Aorta (tissue), 5 donors: ENCODE data around the gene FAM50B. TPM values are rescaled to one million over a fixed set of nuclear protein-coding genes. Genes with fewer than 3 reads are reported as not detected.

ENCODE experiments used
- ATAC-seq: fragments of 200-7000 bp; cut with Tn5 transposase; one replicate; pipeline ENCODE4 v1.9.1; 2022; ENCODE audit warnings: moderate library complexity; ENCODE audit not compliant: low FRiP score
- DNase-seq, 2 donors: peaks; one replicate each; pipeline ENCODE4 v3.0.0-alpha.2; 2020
- H3K27ac ChIP-seq, 2 donors: one replicate each; pipeline ENCODE4 v1.5.1; 2013; ENCODE audit warnings: low read length in 2 of 2, mild to moderate bottlenecking in 2 of 2, moderate library complexity in 2 of 2, control low read depth in 1 of 2, inconsistent platforms in 1 of 2, low read depth in 1 of 2
- H3K27me3 ChIP-seq, 2 donors: one replicate each; pipeline ENCODE4 v1.6.1; 2013; ENCODE audit warnings: control low read depth in 1 of 2, low read length in 1 of 2, mild to moderate bottlenecking in 1 of 2, moderate library complexity in 1 of 2; ENCODE audit not compliant: insufficient read depth in 2 of 2, control insufficient read depth in 1 of 2
- H3K36me3 ChIP-seq, 2 donors: one replicate each; pipeline ENCODE4 v1.6.1; 2013; ENCODE audit warnings: control low read depth in 1 of 2, low read length in 1 of 2, mild to moderate bottlenecking in 1 of 2; ENCODE audit not compliant: insufficient read depth in 2 of 2, control insufficient read depth in 1 of 2
- H3K4me1 ChIP-seq, 2 donors: one replicate each; pipeline ENCODE4 v1.6.1; 2013; ENCODE audit warnings: low read length in 2 of 2, control low read depth in 1 of 2, mild to moderate bottlenecking in 1 of 2, moderate library complexity in 1 of 2; ENCODE audit not compliant: insufficient read depth in 2 of 2, control insufficient read depth in 1 of 2
- H3K4me3 ChIP-seq, 2 donors: one replicate each; pipeline ENCODE4 v1.5.1; 2013; ENCODE audit warnings: low read length in 2 of 2, control low read depth in 1 of 2, mild to moderate bottlenecking in 1 of 2
- H3K9me3 ChIP-seq: one replicate; pipeline ENCODE4 v1.6.1; 2013; ENCODE audit warnings: mild to moderate bottlenecking, low read length; ENCODE audit not compliant: control insufficient read depth
- WGBS, 2 donors: extraction: QIAGEN DNeasy Blood & Tissue Kit; methylation state at CpG; one replicate each; pipeline ENCODE4 v1.1.7; 2013; 5-methylcytosine and 5-hydroxymethylcytosine counted together
- intact Hi-C, 2 donors: fragments of 100-400 bp; cut with DNase I; formaldehyde crosslinking; loops; one replicate each; pipeline versions ENCODE4 v1.14.2 to v1.15.0; 2022
- polyA plus RNA-seq, 2 donors: library from polyadenylated mRNA; stranded (reverse); fragments of 200-250 nt; gene quantifications; one replicate each; pipeline ENCODE4 v1.2.3, GENCODE V29; 2013
- total RNA-seq, 2 donors: library from RNA; stranded (reverse); fragmentation: NEBNext Ultra II Directional; extraction: Animal tissue kit (Norgen Biotek cat#: 25700); gene quantifications; one replicate each; pipeline ENCODE4 v1.2.1, GENCODE V29; 2021
- donor health status: healthy with polysubstance abuse.
- donor health status: Bipolar disorder and iron deficiency.
- donor health status: DM: no; HTN: no; CAD: no.
- donor health status: DM: no; HTN: no; CAD: no.
- donor health status: DM: yes; HTN: yes; CAD: no.

FAM50B gene
- total and polyA plus RNA-seq, 4 donors = 7.8 to 13.6 (median 10.4) TPM

- WGBS, 2 donors = 55 to 65% methylated on average over 73 of the region's 73 CpGs
- intact Hi-C loops = loop anchor here (2.0 to 5.0 kb wide), 5 partner anchors 62 to 142 kb away; no protein-coding TSS in a partner anchor
- DNase-seq = peak; percentile 54 to 82
- Histone ChIP-seq H3K4me1 (peaks cover 0 to 4% of the 10 kb centered on the region in 2 donors), H3K36me3 (no peaks in the 10 kb centered on the region), H3K9me3 (no peaks in the 10 kb centered on the region), H3K27ac (peak overlapping the region in 1 of 2 donors; percentile 29), H3K4me3 (peak overlapping the region in 1 of 2 donors; percentile 9), H3K27me3 (no peaks in the 10 kb centered on the region)
- peak; percentile 27 for ATAC-seq
Measured at GRCh38 chr6:3849681-3850450, 693 bp downstream of the FAM50B start.

GRCh38 chr6:3850451-3851203 is 1.5 kb downstream of the FAM50B start:
- intact Hi-C loops = loop anchor here in 1 of 2 donors (5.0 kb wide), 1 partner anchor 82 kb away; no protein-coding TSS in a partner anchor
- Histone ChIP-seq H3K36me3 (no peaks in the 10 kb centered on the region), H3K27me3 (no peaks in the 10 kb centered on the region), H3K4me3 (no peak overlapping the region), H3K27ac (no peak overlapping the region), H3K4me1 (peaks cover 0 to 4% of the 10 kb centered on the region in 2 donors), H3K9me3 (no peaks in the 10 kb centered on the region)
- DNase-seq = no peak
- 96 to 97% methylated on average over 33 of the region's 33 CpGs for WGBS, 2 donors
- no peak for ATAC-seq

- H3K27ac ChIP-seq = no peak overlapping the region
- H3K9me3 ChIP-seq = no peaks in the 10 kb centered on the region
- H3K36me3 ChIP-seq = no peaks in the 10 kb centered on the region
- no peak overlapping the region for H3K4me3 ChIP-seq
- DNase-seq (no peak), ATAC-seq (no peak)
- 50 to 83% methylated on average over 2 of the region's 2 CpGs for WGBS, 2 donors
- H3K4me1 ChIP-seq = peaks cover 0 to 4% of the 10 kb centered on the region in 2 donors
- intact Hi-C loops = loop anchor here in 1 of 2 donors (5.0 kb wide), 1 partner anchor 80 kb away; no protein-coding TSS in a partner anchor
- H3K27me3 ChIP-seq = no peaks in the 10 kb centered on the region
Measured at GRCh38 chr6:3851839-3852238, 2.7 kb downstream of the FAM50B start.

GRCh38 chr6:3852391-3852790 is 3.2 kb downstream of the FAM50B start:
- WGBS, 2 donors = 76 to 87% methylated on average over 5 of the region's 5 CpGs
- H3K27me3 ChIP-seq = no peaks in the 10 kb centered on the region
- H3K4me3 ChIP-seq = no peak overlapping the region
- intact Hi-C loops = loop anchor here in 1 of 2 donors (5.0 kb wide), 1 partner anchor 80 kb away; no protein-coding TSS in a partner anchor
- ATAC-seq = no peak
- H3K9me3 ChIP-seq = no peaks in the 10 kb centered on the region
- H3K36me3 ChIP-seq = no peaks in the 10 kb centered on the region
- no peak for DNase-seq
- H3K4me1 ChIP-seq = peaks cover 0 to 4% of the 10 kb centered on the region in 2 donors
- H3K27ac ChIP-seq = no peak overlapping the region

- Histone ChIP-seq H3K36me3 (no peaks in the 10 kb centered on the region), H3K4me1 (no peaks in the 10 kb centered on the region), H3K9me3 (no peaks in the 10 kb centered on the region), H3K27ac (no peak overlapping the region), H3K27me3 (no peaks in the 10 kb centered on the region), H3K4me3 (no peak overlapping the region)
- ATAC-seq (no peak), DNase-seq (no peak)
- 77 to 81% methylated on average over 4 of the region's 4 CpGs for WGBS, 2 donors
- intact Hi-C loops = no loop called here
Measured at GRCh38 chr6:3855866-3856265, 6.7 kb downstream of the FAM50B start.

- ATAC-seq (no peak), DNase-seq (no peak)
- WGBS, 2 donors = 70 to 71% methylated on average over 6 of the region's 6 CpGs
- intact Hi-C loops = no loop called here
- H3K4me3 ChIP-seq = no peak overlapping the region
- H3K27me3 ChIP-seq = no peaks in the 10 kb centered on the region
- H3K36me3 ChIP-seq = no peaks in the 10 kb centered on the region
- peaks cover 2% of the 10 kb centered on the region for H3K9me3 ChIP-seq
- H3K27ac ChIP-seq = no peak overlapping the region
- no peaks in the 10 kb centered on the region for H3K4me1 ChIP-seq
Measured at GRCh38 chr6:3856576-3856975, 7.4 kb downstream of the FAM50B start.

GRCh38 chr6:3857468-3858456 is 8.6 kb downstream of the FAM50B start:
- no peak overlapping the region for H3K27ac ChIP-seq

More at GRCh38 chr6:3857468-3858456, 8.6 kb downstream of the FAM50B start:
- ATAC-seq = no peak
- H3K27me3 ChIP-seq = no peaks in the 10 kb centered on the region
- H3K9me3 ChIP-seq = peaks cover 2% of the 10 kb centered on the region
- H3K4me1 ChIP-seq = no peaks in the 10 kb centered on the region
- no peaks in the 10 kb centered on the region for H3K36me3 ChIP-seq
- DNase-seq = no peak
- WGBS, 2 donors = 52 to 57% methylated on average over 14 of the region's 14 CpGs
- intact Hi-C loops = no loop called here
- no peak overlapping the region for H3K4me3 ChIP-seq
